Eye (tissue), 1 donor: ENCODE results near the gene MDN1.
A peak's percentile ranks its signal among the peaks of the same experiment; 100 is the strongest.
"Not testable (repeated sequence)": the region's sequence is repeated elsewhere in the genome, so short reads cannot be mapped to it uniquely, and the experiment has no call there.

Experiments used
- DNase-seq: peaks from one replicate; pipeline ENCODE4 v3.0.0-alpha.2; 2015

The MDN1 gene

GRCh38 chr6:89644864-89645263 is 174.7 kb downstream of the MDN1 start:
- no peak for DNase-seq

- no peak for DNase-seq
These were observed 176.2 kb downstream of the MDN1 start for GRCh38 chr6:89643406-89643805.

GRCh38 chr6:89642956-89643355 is 176.6 kb downstream of the MDN1 start:
- no peak for DNase-seq

- not testable (repeated sequence) for DNase-seq
These were observed 178.0 kb downstream of the MDN1 start for GRCh38 chr6:89641581-89641980.

- DNase-seq = no peak
These were observed 178.8 kb downstream of the MDN1 start for GRCh38 chr6:89640804-89641203.

GRCh38 chr6:89638320-89639195 is 181.0 kb downstream of the MDN1 start, which contains the start of gene LYRM2:
Gene LYRM2 (minus strand): TSS chr6:89638747. CDS start chr6:89638716, 31 bp downstream.
- DNase-seq = peak; percentile 98

GRCh38 chr6:89637960-89638319 is 181.7 kb downstream of the MDN1 start:
- DNase-seq = no peak

GRCh38 chr6:89636412-89636811 is 183.2 kb downstream of the MDN1 start:
- DNase-seq = not testable (repeated sequence)

- no peak for DNase-seq
These were observed 189.1 kb downstream of the MDN1 start for GRCh38 chr6:89630488-89630887.

- DNase-seq = no peak
These were observed 195.8 kb downstream of the MDN1 start for GRCh38 chr6:89623749-89624148.

- no peak for DNase-seq
These were observed 200.0 kb downstream of the MDN1 start for GRCh38 chr6:89619567-89619966.

GRCh38 chr6:89618026-89618425 is 201.6 kb downstream of the MDN1 start:
- no peak for DNase-seq

- no peak for DNase-seq
These were observed 203.1 kb downstream of the MDN1 start for GRCh38 chr6:89616531-89616930.

- DNase-seq = no peak
These were observed 203.7 kb downstream of the MDN1 start for GRCh38 chr6:89615882-89616281.

- no peak for DNase-seq
These were observed 205.8 kb downstream of the MDN1 start for GRCh38 chr6:89613790-89614189.

GRCh38 chr6:89612121-89612520 is 207.5 kb downstream of the MDN1 start:
- no peak for DNase-seq

GRCh38 chr6:89611666-89612065 is 207.9 kb downstream of the MDN1 start:
- no peak for DNase-seq

- peak; percentile 64 for DNase-seq
These were observed 209.4 kb downstream of the MDN1 start for GRCh38 chr6:89610149-89610642.

GRCh38 chr6:89605861-89606260 is 213.7 kb downstream of the MDN1 start:
- DNase-seq = no peak

- no peak for DNase-seq
These were observed 214.9 kb downstream of the MDN1 start for GRCh38 chr6:89604653-89605052.

GRCh38 chr6:89602166-89602565 is 217.4 kb downstream of the MDN1 start:
- peak; percentile 76 for DNase-seq

GRCh38 chr6:89599727-89600126 is 219.9 kb downstream of the MDN1 start:
- no peak for DNase-seq

- peak; percentile 55 for DNase-seq
These were observed 221.6 kb downstream of the MDN1 start for GRCh38 chr6:89597988-89598387.

- DNase-seq = no peak
These were observed 222.2 kb downstream of the MDN1 start for GRCh38 chr6:89597372-89597771.

- DNase-seq = no peak
These were observed 223.1 kb downstream of the MDN1 start for GRCh38 chr6:89596484-89596883.
